GM21381 (cell line): ENCODE data around the gene RMND5B.
"Not testable (repeated sequence)": the region's sequence is repeated elsewhere in the genome, so short reads cannot be mapped to it uniquely, and the experiment has no call there.

ENCODE experiments used
- ATAC-seq: cut with Tn5 transposase; IDR thresholded peaks from one replicate; pipeline ENCODE4 v1.9.1; 2021; ENCODE audit warnings: mild to moderate bottlenecking, moderate library complexity; ENCODE audit not compliant: unreplicated experiment

RMND5B gene

GRCh38 chr5:178165581-178165980, 34.8 kb downstream of the RMND5B start:
- no peak for ATAC-seq

DNA sequence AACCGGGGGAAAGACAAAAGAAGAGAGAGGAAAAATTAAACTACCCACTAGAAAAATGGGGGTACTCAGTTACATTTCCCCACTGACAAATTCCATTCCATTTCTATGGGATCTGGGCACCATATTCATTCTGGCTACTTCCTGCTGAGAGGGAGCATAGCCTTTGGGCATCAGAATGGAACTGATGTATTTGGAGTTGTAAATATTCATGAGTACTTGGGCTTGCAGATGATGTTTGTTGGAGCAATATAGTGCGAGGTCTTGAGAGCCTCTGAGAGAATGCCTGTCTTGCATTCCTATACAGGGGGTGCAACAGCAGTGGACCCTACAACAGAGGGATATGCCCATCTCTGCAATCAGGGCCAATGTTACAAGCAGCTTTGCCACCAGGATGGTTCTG, 39.6 kb downstream of the RMND5B start:
- no peak for ATAC-seq

DNA sequence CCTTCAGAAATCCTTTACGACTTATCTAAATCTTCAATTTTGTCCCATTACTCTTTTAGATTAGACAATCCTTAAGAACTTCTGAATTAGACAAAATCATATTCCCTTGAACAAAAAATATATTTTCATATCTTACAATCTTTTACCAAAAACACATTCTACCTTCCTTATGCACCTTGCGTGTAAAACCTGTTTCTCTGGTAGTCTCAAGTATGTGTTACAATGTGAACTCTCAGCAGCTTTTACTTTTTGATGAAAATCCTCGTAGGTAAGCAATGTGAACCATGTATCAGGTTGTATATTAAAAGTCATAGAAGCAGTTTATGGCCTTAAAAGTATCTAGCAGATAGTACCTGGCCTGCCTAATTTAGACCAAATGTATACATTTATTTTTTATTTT, 43.6 kb downstream of the RMND5B start:
- ATAC-seq: no peak

- no peak for ATAC-seq
Measured at GRCh38 chr5:178176791-178177190, 46.0 kb downstream of the RMND5B start.

DNA sequence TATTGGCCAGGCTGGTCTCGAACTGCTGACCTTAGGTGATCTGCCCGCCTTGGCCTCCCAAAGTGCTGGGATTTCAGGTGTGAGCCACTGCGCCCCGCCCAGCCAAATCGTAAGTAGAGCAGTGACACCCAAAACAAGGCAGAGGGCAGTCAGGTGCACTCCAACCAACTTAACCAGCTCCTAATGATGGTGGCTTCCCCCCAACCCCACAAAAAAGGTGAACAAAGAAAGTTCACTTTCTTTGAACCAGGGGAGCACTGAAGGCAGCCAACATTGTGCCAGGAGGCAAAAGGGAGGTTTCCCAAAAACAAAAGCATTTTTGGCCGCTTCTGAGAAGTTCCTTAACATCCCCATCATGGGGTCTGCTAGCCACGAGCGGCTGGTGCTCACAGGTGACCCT, 46.8 kb downstream of the RMND5B start:
- ATAC-seq: no peak

- no peak for ATAC-seq
Measured at GRCh38 chr5:178180141-178180863, 49.5 kb downstream of the RMND5B start.

DNA sequence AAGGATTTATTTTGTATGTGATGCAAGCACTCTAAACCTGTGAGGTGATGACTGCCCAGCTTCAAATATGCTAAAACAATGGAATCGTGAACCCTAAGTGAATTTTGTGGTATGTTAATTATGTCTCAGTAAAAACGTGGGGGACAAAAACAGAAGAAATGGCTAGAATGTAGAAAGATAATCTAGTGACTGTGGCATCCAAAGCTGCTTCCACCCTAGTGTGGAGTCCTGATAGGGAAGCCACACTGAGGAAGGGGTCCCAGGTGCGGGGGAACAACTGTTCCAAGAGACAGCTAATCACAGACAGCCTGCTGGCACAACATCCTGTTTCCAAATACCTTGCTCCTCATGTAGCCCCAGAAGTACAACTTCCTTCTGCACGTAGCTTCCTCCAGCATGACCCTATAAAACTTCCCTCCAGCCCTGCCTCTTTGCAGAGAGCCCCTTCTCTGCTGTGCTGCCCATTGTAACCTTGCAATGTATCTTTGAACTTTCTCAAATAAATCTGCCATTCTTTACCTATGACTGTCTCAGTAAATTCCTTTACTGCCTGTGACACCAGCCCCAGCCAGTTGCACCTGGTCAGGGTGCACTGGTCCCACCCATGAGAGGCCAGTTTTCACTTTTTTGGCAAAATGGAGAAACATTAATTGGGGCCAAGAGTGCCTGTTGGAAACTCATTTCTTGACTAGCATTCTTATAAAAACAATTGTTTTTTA, 51.5 kb downstream of the RMND5B start:
- ATAC-seq: no peak

- no peak for ATAC-seq
Measured at GRCh38 chr5:178186427-178186826, 55.6 kb downstream of the RMND5B start.

- no peak for ATAC-seq
Measured at GRCh38 chr5:178187014-178187413, 56.2 kb downstream of the RMND5B start, which contains the start of gene GMCL2. GMCL2 (minus strand) TSS chr5:178187371; CDS start chr5:178187299, 72 bp downstream.

DNA sequence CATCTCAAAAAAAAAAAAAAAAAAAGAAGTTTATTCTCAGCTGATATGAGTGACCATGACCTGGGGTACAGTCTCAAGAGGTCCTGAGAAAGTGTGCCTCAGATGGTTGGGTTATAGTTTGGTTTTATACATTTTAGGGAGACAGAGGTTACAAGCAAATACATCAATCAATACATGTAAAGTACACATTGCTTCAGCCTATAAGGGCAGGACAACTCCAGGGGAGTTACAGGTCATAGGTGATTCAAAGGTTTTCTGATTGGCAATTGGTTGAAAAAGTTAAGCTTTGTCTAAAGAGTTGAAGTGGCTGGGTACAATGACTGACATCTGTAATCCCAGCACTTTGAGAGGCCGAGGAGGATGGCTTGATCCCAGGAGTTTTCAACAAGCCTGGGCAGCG, 58.6 kb downstream of the RMND5B start:
- no peak for ATAC-seq

DNA sequence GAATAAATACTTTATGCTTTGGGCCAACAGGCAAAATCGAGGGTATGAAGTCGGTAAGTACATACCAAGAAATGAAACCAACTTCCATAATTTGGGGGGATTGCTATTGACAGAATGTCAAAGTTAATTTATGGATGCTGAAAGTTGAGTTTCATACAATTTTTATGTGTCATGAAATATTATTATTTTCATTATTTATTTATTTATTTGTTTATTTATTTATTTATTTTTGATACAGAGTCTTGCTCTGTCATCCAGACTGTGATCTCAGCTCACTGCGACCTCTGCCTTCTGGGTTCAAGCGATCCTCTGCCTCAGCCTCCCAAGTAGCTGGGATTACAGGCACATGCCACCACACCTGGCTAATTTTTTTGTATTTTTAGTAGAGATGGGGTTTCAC, 60.8 kb downstream of the RMND5B start:
- no peak for ATAC-seq

- no peak for ATAC-seq
Measured at GRCh38 chr5:178192244-178192643, 61.4 kb downstream of the RMND5B start.

DNA sequence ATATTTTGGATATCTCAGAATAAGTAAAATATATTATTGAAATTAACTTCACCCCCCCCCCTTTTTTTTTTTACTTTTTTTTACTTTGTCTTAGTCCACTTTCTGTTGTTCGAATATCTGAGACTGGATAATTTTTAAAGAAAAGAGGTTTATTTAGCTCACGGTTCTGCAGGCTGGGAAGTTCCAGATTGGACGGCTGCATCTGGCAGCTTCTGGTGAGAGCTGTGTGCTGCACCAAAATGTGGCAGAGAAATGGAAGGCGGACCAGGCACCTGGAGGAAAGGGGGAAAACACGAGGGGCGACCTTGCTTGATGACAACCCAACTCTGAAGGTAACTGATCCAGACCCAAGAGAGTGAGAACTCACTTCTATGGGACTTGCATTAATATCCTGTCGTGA, 62.0 kb downstream of the RMND5B start:
- ATAC-seq: no peak

DNA sequence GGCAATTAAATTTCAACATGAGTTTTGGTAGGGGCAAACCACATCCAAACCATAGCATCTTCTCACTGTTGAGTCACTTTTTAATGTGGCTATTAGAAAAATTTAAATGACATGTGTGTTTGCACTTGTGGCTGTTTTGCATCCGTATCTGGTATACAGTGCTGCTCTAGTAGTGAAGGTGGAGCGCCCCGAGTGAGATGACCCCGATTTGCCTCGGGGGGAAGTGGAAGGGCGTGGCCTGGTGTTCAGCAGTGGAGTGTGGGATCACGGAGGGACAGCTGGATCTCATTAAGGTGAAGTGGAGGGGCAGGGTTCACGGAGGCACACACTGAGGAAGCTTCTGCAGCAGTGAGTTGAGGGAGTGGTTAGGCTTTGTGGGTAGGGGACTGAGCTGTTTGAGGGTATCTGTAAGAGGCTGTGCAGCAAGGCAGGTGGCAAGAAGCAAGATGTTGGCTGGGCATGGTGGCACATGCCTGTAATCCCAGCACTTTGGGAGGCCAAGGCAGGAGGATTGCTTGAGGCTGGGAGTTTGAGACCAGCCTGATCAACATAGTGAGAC, 62.5 kb downstream of the RMND5B start:
- no peak for ATAC-seq

DNA sequence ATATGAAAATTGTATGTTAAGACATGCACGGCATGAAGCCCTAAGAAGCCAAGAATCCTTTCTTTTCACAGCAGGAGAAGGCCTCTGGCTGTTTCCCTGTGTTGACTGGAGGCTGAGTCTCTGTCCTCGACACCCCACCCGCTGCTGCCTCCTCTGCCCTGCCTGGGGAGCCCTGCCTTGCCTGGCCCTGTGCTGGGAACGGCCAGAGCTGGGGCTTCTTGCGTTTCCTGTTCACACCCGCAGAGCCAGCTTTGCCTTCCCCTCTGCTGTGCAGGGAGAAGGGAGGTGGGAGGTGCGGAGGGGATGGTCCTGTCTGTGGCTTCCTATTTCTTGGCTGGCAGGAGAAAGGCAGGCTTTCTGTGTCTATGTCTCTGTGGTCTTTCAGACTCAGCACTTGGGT, 63.2 kb downstream of the RMND5B start:
- no peak for ATAC-seq

- no peak for ATAC-seq
Measured at GRCh38 chr5:178196281-178196812, 65.5 kb downstream of the RMND5B start.

- ATAC-seq: no peak
Measured at GRCh38 chr5:178196986-178197385, 66.2 kb downstream of the RMND5B start.

DNA sequence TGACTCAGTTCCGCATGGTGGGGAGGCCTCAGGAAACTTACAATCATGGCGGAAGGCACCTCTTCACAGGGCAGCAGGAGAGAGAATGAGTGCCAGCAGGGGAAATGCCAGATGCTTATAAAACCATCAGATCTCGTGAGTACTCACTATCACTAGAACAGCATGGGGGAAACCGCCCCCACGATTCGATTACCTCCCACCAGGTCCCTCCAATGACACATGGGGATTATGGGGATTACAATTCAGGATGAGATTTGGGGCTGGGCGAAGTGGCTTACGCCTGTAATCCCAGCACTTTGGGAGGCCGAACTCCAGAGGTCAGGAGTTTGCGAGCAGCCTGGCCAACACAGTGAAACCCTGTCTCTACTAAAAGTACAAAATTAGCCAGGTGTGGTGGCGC, 67.3 kb downstream of the RMND5B start:
- ATAC-seq: not testable (repeated sequence)

DNA sequence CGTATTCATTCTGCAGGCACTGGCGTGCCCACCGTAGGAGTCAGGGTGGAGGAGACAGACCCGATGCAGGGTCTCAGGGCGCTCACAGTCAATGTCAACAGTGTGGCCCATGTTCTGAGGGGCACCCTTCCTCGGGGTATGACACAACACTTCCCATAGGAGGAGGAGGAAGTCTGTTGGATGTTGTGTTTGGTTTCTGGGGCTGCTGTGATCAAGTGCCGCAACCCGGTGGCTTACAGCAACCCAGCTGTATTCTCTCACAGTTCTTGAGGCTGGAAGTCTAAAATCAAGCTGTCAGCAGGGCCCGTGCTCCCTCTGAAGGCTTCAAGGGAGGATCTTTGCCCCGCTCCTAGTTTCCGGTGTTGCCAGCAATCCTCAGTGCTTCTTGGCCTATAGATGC, 67.9 kb downstream of the RMND5B start:
- no peak for ATAC-seq

GRCh38 chr5:178199581-178200434, 69.0 kb downstream of the RMND5B start:
- no peak for ATAC-seq
